ENCODE data around the gene TIMM50.

TIMM50 gene

DNA sequence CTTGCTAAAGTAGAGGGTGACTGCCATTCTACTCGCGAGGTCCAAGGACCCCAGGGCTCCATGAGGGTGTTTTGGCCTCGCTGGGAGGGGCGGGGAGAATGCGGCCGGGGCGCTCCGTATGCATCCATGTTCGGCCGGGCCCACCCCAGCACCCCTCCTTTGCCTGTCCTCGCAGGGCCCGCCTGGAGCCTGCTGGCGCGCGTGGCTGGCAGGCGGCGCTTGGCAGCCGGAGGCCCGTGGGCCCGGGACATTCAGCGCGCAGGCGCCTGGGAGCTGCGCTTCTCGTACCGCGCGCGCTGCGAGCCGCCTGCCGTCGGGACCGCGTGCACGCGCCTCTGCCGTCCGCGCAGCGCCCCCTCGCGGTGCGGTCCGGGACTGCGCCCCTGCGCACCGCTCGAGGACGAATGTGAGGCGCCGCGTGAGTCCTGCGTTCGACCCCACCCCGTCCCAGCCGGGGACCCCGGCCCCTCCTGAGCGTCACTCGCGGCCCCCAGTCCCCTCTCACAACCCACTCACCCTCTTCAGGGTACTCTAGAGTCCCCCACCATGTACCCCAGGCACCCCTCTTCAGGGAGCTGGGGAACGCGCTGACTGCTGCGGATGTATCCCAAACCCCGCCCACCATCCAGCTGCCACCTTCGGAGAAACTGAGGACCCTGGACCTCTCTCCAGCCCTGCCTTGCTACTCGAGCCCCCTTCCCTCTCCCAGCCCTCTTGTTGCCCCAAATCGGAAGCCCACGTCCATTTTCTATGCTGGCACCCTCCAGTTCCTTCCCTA, 22.2 kb downstream of the TIMM50 start:
- peak; percentile 90 for DNase-seq

DNA sequence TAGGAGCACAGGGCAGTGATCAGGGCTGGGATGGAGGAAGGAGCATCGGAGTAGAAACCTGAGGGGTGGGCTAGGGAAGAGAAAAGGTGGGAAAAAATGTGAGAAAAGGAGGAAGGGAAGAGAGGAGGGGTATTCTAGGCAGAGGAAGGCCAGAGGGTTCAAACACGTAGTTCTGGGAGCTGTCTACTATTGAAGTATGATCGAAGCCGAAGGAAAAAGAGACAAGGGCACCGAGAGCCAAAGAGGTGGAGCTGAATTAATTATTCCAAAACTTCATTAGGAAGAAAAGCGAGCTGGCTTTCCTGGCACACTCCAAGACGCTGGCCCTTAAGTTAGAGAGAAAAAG, 25.9 kb downstream of the TIMM50 start:
- no peak for DNase-seq

DNA sequence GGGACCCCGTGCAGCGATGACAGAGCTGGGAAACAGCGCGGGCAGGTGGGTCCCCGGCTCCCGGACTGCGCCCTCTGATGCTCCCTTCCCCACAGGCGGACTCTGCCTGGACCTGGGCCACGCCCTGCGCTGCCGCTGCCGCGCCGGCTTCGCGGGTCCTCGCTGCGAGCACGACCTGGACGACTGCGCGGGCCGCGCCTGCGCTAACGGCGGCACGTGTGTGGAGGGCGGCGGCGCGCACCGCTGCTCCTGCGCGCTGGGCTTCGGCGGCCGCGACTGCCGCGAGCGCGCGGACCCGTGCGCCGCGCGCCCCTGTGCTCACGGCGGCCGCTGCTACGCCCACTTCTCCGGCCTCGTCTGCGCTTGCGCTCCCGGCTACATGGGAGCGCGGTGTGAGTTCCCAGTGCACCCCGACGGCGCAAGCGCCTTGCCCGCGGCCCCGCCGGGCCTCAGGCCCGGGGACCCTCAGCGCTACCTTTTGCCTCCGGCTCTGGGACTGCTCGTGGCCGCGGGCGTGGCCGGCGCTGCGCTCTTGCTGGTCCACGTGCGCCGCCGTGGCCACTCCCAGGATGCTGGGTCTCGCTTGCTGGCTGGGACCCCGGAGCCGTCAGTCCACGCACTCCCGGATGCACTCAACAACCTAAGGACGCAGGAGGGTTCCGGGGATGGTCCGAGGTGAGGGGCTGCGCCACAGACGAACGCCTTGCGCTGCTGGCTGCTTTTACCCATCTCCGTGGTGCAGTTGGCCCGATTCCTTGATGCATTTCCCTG, 26.5 kb downstream of the TIMM50 start:
- DNase-seq: no peak

DNA sequence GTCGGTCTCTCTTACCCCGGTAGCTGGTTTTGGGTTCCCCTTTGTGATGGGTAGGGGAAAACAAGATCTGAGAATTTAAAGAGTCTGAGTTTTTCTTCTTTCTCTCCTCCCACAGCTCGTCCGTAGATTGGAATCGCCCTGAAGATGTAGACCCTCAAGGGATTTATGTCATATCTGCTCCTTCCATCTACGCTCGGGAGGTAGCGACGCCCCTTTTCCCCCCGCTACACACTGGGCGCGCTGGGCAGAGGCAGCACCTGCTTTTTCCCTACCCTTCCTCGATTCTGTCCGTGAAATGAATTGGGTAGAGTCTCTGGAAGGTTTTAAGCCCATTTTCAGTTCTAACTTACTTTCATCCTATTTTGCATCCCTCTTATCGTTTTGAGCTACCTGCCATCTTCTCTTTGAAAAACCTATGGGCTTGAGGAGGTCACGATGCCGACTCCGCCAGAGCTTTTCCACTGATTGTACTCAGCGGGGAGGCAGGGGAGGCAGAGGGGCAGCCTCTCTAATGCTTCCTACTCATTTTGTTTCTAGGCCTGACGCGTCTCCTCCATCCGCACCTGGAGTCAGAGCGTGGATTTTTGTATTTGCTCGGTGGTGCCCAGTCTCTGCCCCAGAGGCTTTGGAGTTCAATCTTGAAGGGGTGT, 27.2 kb downstream of the TIMM50 start:
- no peak for DNase-seq

DNA sequence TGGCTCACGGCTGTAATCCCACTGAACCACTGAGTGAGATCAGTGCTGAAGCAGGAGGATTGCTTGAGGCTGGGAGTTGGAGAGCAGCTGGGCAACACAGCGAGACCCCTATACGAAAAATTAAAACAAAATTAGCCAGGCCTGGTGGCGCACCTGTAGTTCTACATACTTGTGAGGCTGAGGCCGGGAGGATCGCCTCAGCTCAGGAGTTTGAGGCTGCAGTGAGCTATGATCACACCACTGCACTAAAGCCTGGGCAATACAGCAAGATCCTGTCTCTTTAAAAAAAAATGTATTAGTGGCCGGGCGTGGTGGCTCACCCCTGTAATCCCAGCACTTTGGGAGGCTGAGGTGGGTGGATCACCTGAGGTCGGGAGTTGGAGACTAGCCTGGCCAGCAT, 28.0 kb downstream of the TIMM50 start:
- DNase-seq: no peak

DNA sequence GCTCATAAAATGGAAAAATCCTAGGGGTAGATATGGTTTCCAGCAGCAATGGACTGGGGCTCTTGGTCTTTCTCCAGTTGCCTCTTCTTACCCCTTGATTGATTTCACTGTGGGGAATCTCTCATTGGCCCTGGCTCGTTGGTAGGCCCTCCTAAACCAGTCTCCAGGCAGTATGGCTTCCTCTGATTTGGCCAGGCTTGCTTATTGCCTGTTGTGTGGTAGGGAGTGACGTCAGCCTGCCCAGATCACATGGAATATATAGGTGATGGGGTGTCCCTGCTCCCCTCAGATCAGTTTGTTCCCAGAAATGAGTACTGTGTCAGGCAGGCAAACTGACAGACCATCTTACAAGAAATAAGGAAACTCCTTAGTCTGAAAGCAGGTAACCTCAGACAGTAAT, 28.6 kb downstream of the TIMM50 start:
- DNase-seq: no peak

DNA sequence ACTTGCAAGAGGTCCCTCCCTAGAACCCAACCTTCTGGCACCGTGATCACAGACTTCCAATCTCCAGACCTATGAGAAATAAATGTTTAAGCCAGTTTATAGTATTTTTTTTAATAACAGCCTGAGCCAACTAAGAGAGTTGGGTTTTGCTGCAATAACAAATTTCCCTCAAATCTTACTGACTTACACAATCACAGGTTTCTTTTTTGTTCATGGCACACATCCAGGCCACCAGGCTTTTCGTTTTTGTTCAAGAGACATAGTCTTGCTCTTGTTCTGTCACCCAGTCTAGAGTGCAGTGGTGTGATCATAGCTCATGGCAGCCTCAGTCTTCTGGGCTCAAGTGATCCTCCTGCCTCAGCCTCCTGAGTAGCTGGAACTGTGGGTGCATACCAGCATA, 32.4 kb downstream of the TIMM50 start:
- peak; percentile 12 for DNase-seq

DNA sequence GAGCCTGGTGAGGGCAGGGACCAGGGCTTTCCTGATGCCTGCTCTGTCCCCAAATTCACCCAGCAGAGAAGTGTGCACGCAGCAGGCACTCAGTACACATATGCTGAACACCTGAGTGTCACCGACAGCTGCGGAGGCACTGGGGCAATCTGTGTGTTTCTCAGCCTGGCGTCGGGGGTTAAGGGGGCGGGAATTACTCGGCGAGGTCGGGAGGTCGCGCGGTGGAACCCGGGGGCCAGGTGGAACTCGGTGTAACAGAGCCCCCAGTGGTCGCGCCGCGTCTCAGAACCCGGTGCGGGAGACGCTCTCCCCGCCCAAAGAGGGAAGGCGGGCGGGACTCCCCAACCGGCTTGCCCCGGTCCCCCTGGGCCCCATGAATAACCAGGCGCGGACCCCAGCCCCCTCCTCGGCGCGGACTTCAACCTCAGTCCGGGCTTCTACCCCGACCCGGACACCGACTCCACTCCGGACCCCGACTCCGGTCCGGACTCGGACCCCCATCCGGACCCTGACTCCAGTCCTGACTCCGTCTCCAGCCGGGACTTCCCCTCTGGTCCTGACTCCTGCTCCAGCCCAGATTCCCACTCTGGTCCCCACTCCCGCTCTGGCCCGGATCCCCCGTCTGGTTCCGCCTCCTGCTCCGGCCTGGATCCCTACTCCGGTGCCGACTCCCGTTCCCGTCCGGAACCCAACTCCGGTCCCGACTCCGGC, 34.4 kb downstream of the TIMM50 start, which contains the start of gene SELENOV:
Gene SELENOV, plus strand, starts transcription at position 300 of the 711 bp plus-strand sequence. Its CDS starts 74 bp downstream, at position 374.
- no peak for DNase-seq

DNA sequence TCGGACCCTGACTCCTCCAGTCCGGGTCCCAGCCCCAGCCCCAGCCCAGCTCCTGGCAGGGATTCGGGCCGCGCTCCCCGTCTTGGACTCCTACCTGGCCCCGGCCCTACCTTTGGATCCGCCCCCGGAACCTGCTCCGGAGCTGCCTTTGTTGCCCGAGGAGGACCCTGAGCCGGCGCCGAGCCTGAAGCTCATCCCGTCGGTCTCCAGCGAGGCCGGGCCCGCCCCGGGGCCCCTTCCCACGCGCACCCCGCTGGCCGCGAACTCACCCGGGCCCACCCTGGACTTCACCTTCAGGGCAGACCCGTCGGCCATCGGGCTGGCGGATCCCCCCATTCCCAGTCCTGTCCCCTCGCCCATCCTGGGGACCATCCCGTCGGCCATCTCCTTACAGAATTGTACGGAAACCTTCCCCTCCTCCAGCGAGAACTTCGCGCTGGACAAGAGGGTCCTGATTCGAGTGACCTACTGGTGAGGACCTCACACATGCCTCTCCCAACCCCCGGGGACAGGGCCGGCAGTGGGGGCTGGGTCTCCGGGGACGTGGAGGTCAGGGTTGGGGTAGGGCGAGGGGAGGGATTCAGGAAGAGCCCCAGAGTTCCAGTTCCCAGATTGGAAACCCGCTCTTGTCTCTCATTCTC, 35.0 kb downstream of the TIMM50 start:
- no peak for DNase-seq

DNA sequence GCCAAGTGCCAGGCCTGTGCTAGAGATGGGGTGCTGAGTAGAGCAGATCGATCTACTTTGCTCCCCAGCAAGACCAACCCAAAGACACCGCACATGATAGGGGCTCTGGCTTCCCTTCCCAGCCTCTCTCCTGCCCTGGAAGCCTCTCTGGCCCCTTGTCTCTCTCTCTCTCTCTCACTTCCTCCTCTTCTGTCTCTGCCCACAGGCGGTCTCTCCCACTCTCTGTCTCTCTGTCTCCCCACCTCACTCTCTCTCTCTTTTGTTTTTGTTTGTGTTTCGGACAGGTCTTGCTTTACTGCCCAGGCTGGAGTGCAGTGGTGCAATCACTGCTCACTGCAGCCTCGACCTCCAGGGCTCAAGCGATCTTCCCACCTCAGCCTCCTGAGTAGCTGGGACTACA, 35.6 kb downstream of the TIMM50 start:
- no peak for DNase-seq

DNA sequence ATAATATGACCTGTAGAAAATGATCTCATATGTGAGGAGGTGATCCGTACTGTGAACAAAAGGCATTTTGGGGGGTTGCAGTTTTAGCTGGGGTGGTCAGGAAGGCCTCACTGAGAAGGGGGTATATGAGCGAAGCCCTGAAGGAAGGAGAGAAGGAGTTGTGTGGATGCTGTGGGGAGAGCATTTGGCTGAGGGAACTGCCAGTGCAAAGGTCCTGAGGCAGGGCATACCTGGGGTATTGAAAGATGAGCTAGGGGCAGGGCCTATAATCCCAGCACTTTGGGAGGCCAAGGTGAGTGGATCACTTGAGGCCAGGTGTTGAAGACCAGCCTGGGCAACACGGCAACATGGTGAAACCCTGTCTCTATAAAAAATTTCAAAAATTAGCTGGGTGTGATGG, 36.8 kb downstream of the TIMM50 start:
- DNase-seq: no peak

DNA sequence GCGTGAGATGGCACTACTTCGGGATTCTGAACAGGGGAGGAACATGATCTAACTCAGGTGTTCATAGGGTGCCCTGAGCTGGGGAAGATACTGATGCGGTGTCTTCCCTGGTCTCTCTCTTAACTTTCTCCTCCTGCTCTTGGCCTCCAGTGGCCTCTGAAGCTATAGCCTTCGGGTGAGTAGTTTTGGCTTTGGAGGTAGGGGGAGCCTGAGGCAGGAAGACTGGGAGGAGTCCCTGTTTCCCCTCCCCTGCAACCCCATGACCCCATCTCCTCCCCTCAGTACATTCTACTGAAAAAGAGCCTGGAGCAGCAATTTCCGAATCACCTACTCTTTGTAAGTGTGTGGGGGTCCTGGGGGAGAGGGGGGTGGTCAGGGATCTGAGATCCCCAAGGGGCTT, 37.8 kb downstream of the TIMM50 start:
- DNase-seq: no peak

DNA sequence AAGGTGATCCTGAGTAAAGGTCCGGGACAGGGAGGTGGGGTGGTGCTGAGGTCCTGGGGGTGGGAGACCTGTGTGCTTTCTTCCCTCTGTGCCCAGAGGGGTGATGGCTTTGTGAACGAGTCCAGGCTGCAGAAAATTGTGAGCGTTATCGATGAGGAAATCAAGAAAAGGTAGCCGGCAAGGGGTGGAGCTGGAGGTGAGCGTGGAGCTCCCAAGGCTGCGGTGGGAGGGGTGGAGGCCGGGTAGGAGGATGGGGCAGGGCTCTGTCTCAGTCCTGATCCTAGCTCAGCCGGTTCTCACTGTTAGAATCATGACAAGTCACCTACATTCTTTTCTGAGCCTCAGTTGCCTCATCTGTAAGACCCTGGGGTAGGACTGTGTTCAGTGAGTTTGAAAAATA, 38.3 kb downstream of the TIMM50 start:
- no peak for DNase-seq

DNA sequence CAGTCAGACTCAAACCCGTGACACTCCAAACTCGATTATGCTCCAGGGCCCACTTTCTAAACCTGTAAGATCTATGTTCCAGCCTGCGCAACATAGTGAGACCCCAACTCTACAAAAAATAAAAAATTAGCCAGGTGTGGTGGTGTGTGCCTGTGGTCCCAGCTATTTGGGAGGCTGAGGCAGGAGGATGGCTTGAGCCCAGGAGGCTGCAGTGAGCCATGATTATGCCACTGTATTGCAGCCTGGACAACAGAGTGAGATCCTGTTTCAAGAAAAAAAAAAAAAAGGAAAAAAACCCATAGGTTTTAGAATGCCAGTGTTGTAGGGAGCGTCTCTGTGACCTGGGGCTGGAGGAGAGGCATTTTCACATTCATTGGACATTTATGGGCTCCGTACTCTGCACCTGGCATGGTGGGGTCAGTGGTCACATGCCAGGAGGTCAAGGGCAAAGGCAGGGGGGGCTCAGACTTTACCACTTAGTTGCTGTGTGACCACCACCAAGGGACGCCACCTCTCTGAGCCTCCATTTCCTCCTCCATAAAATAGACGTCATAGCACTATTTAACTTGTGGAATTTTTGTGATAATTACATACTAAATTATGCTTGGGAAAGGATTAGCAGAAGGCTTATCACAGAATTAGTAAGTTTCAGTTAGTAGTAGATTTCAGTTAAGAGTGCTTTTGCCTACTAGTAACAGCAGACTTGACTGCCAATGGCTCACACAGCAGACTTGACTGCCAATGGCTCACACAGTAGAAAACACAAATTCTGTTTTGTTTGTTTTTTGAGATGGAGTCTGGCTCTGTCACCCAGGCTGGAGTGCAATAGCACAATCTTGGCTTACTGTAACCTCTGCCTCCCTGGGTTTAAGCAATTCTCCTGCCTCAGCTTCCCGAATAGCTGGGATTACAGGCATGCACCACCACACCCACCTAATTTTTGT, 40.2 kb downstream of the TIMM50 start:
- no peak for DNase-seq

DNA sequence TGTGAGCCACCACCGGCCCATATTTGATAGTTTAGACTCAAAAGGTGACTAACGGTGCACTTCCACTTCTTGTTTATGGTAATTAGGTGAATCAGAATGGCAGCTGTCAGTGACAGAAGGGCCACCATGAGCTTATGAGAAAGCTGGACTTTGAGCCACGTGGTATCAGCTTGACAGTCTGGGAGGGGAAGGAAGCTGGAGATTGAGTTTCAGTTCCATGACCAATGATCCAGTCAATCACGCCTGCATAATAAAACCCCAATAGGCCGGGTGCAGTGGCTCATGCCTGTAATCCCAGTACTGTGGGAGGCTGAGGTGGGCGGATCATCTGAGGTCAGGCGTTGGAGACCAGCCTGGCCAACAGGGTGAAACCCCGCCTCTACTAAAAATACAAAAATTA, 43.9 kb downstream of the TIMM50 start:
- no peak for DNase-seq

DNA sequence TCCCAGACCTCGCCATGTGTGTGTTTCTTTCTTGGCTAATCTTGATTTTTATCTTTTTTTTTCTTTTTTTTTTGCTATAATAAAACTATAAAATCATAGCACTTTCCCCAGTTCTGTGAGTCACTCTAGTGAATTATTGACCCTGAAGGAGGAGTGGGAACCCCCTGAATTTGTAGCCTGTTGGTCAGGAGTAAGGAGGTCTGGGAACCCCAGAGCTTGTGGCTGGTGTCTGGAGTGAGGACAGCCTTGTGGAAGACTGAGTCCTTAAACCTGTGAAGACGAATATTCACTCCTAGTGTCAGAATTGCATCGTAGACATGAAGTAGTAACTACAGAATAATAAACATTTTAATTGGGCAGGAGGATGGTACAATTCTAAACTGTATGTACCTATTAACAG, 44.6 kb downstream of the TIMM50 start:
- no peak for DNase-seq

DNA sequence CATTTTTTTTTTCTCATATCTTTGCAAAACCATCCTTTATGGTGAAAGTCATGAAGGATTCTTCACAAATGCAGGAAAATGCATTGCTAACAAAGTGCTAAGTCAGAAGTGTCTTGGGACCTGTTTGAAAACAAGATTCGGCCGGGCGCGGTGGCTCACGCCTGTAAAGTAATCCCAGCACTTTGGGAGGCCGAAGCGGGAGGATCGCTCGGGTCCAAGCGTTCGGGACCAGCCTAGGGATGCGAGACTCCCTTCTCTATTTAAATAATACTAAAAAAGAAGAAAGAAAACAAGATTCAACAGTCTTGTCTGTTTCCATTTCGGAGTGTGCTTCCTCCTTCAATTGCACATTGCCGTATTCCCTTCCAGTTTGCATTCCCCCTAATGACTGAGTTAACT, 51.2 kb downstream of the TIMM50 start:
- DNase-seq: no peak

DNA sequence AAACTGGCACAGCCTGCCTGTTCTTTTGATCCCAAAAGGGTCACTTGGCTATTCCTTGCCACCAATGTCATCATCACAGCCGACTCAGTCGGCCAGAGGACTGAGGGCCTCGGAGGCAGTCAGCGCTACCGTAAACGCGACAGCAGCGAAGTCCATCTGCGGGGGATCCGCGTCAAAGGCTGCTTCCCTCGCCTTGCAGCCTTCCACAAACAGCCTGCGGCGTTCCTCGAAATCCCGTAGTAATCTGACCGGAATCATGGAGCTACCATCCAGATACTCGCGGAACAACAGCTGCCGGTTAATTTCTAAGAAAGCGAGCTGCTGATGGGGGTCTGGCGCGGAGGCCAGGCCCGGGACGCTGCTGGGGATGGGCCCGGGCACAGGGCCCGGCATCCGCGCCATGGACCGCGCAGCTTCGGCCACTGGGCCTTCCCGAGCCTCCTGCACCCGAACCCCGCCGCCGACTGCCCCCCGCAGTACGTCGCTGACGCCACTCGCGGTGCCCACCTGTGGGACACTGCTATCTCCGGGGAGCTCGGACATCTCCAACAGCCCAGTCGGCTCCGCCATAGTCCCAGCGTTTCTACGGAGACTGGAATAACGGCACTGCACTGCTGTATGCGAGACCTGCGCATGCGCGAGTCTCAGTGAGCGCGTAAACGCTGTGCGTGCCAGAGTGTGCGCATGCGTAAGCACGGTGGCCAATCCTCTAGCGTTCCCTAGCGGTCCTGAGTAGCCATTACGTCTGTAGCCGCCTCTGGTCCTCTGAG, 51.8 kb downstream of the TIMM50 start, which contains the start of gene EID2B:
Gene EID2B, minus strand, starts transcription at position 620 of the 770 bp plus-strand sequence. Its CDS starts 50 bp downstream, at position 570.
- DNase-seq: peak; percentile 99

DNA sequence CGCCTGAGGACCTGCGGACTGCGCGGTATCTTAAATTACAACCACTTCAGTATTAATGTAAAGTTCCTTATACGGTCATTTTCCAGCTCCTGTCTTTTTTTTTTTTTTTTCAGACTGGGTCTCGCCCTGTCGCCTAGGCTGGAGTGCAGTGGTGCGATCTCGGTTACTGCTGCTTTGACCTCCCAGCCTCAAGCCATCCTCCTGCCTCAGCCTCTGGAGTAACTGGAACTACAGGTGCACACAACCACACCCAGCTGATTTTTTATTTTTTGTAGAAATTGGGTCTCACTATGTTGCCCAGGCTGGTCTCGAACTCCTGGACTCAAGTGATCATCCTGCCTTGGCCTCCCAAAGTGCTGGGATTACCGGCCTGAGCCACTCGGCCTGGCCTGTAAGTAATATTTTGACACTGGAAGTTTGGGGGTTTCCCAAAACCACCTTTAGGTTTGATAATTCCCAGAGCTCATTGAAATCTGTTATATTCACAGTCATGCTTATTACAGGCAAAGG, 52.4 kb downstream of the TIMM50 start:
- no peak for DNase-seq

DNA sequence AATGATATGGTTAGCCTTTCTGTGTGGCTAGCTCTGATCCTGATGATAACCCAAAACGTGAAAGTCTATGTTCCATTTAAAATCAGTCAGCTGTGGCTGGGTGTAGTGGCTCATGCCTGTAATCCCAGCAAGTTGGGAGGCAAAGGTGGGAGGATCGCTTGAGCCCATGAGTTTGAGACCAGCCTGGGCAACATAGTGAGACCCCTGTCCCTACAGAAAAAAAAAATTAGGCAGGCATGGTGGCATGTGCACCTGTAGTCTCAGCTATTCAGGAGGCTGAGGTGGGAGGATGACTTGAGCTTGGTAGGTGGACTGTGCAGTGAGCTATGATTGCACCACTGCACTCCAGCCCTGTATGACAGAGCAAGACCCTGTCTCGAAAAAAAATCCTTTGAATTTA, 53.2 kb downstream of the TIMM50 start:
- DNase-seq: no peak

DNA sequence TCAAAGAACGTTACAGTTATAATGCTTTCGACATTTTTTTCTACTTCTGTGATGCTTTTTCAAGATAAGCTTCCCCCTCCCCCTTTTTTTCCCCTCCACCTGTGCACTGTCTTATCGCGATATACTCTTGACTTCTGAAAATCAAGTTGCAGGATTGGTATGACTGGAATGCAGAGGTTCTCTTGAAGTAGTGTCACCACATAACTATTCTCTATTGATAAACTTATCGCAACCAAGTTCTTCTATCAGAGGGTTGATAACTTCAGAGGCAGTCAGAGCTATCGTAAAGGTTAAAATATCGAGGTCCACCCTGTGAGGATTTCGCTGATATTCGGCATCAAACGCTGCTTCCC, 58.5 kb downstream of the TIMM50 start:
- DNase-seq: no peak
